NCI-H1694 (cell line): Measurements from ENCODE around the gene TAL1.

ENCODE experiments used
- DNase-seq: peaks from one replicate; lab custom pipeline; 2025; lab: John Stamatoyannopoulos, UW

TAL1 gene

GRCh38 chr1:47175227-47175934 lies 56.6 kb downstream of the TAL1 start:
- DNase-seq, result peak; percentile 73

GRCh38 chr1:47174656-47175020 lies 57.4 kb downstream of the TAL1 start:
- no peak for DNase-seq

GRCh38 chr1:47172782-47173181 lies 59.2 kb downstream of the TAL1 start:
- DNase-seq, result no peak
